RPMI8226 (cell line): ENCODE measurements around the gene AGAP1.

Experiments used
- DNase-seq: peaks from one replicate; pipeline ENCODE4 v3.0.0-alpha.2; 2015

Gene AGAP1

GRCh38 chr2:235493775-235494715 lies at the start of gene AGAP1:
Gene AGAP1, plus strand, starts transcription at chr2:235494043.
- peak; percentile 79 for DNase-seq

- DNase-seq, result no peak
These were observed 49.7 kb upstream of the AGAP1 start for GRCh38 chr2:235444101-235444597.

GRCh38 chr2:235445116-235445515 lies 48.7 kb upstream of the AGAP1 start:
- no peak for DNase-seq

GRCh38 chr2:235446082-235446481 lies 47.8 kb upstream of the AGAP1 start:
- no peak for DNase-seq

- DNase-seq, result no peak
These were observed 46.6 kb upstream of the AGAP1 start for GRCh38 chr2:235447210-235447609.

GRCh38 chr2:235449568-235449967 lies 44.3 kb upstream of the AGAP1 start:
- DNase-seq, result no peak

- DNase-seq, result no peak
These were observed 40.2 kb upstream of the AGAP1 start for GRCh38 chr2:235453605-235454151.

GRCh38 chr2:235458839-235459273 lies 35.0 kb upstream of the AGAP1 start:
- no peak for DNase-seq

GRCh38 chr2:235460548-235461047 lies 33.2 kb upstream of the AGAP1 start:
- no peak for DNase-seq

- DNase-seq, result no peak
These were observed 32.0 kb upstream of the AGAP1 start for GRCh38 chr2:235461763-235462414.

- DNase-seq, result no peak
These were observed 31.4 kb upstream of the AGAP1 start for GRCh38 chr2:235462415-235462790.

- peak; percentile 10 for DNase-seq
These were observed 29.9 kb upstream of the AGAP1 start for GRCh38 chr2:235463893-235464292.

- DNase-seq, result no peak
These were observed 26.3 kb upstream of the AGAP1 start for GRCh38 chr2:235467588-235467987.

- no peak for DNase-seq
These were observed 24.7 kb upstream of the AGAP1 start for GRCh38 chr2:235468978-235469655.

- no peak for DNase-seq
These were observed 22.6 kb upstream of the AGAP1 start for GRCh38 chr2:235471186-235471747.

- no peak for DNase-seq
These were observed 21.4 kb upstream of the AGAP1 start for GRCh38 chr2:235472443-235472842.

- DNase-seq, result peak; percentile 8
These were observed 15.2 kb upstream of the AGAP1 start for GRCh38 chr2:235478609-235479008.

- no peak for DNase-seq
These were observed 14.2 kb upstream of the AGAP1 start for GRCh38 chr2:235479604-235480003.

GRCh38 chr2:235480614-235481013 lies 13.2 kb upstream of the AGAP1 start:
- peak; percentile 71 for DNase-seq

GRCh38 chr2:235483313-235483712 lies 10.5 kb upstream of the AGAP1 start:
- no peak for DNase-seq

GRCh38 chr2:235485362-235485761 lies 8.5 kb upstream of the AGAP1 start:
- DNase-seq, result no peak

GRCh38 chr2:235486729-235487128 lies 7.1 kb upstream of the AGAP1 start:
- DNase-seq, result no peak

GRCh38 chr2:235489897-235490296 lies 3.9 kb upstream of the AGAP1 start:
- no peak for DNase-seq
